CD4-positive, alpha-beta T cell treated with Interleukin-6 at 100 ng/mL for 8 hours (primary cell): ENCODE results near the gene RPS6KA2.
"Not testable (repeated sequence)": the region's sequence is repeated elsewhere in the genome, so short reads cannot be mapped to it uniquely, and the experiment has no call there.

ENCODE experiments used
- DNase-seq: peaks from one replicate; pipeline ENCODE4 v3.0.0-alpha.2; 2020; ENCODE audit warnings: mixed read lengths, low spot score

The RPS6KA2 gene

DNA sequence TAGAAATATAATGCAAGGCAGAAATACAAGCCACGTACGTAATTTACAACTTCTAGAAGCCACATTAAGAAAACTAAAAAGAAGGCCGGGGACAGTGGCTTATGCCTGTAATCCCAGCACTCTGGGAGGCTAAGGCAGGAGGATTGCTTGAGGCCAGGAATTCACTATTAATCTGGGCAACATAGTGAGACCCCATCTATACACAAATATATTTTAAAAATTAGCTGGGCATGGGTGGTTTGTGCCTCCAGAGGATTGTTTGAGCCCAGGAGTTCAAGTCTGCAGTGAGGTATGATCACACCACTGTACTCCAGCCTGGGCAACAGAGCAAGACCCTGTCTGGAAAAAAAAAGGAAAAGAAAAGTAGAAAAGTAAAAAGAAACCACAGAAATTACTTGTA, 256.6 kb downstream of the RPS6KA2 start:
- DNase-seq: no peak

DNA sequence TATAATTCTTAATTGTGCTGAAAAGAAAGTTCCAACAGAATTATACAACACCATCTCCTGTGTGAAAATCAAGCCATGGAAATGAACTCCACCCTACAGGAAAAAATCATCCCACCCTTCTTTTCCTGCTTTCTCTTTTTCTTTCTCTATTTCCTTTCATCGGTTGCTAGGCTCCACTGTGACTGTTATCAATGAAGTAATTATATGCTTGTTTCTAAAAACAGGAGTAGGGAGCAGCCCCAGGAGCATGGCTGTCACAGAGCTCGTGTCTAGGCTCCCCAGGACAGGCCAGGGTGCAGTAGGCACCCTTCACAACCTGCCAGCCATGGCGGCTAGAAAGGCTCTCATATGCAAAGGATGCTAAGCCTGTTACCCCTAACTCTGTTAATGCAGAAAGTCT, 257.3 kb downstream of the RPS6KA2 start:
- no peak for DNase-seq

GRCh38 chr6:166366921-166367320, 260.1 kb downstream of the RPS6KA2 start:
- DNase-seq: no peak

- no peak for DNase-seq
Measured at GRCh38 chr6:166365806-166366205, 261.2 kb downstream of the RPS6KA2 start.

DNA sequence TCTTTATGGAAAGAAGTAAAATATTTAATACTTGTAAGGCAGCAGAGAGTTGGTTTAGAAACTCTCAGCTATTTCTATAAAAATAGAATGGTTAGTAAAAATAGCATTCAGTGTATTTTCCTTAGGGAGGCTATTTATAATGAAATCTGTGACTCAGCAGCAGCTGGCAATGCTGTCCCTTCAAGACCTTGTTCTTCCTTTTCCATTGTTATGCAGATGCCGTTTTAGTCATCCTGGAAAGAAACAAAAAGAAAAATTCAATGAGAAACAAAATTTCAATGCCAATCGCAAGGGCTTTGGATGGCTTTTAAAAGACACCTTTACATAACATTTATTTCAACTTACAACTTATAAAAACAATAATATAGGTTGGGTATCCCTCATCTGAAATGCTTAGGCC, 261.8 kb downstream of the RPS6KA2 start:
- DNase-seq: no peak

GRCh38 chr6:166364456-166364855, 262.6 kb downstream of the RPS6KA2 start:
- DNase-seq: no peak

DNA sequence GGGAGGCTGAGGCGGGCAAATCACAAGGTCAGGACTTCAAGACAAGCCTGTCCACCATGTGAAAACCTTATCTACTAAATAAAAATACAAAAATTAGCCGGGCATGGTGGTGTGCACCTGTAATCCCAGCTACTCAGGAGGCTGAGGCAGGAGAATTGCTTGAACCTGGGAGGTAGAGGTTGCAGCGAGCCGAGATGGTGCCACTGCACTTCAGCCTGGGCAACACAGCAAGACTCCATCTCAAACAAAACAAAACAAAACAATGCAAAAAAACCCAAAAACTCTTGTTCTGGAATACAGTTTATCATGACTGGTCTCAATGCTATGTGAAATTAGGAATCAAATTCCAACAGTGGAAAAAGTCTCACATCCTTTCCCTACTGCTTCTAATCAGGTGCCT, 264.6 kb downstream of the RPS6KA2 start:
- DNase-seq: not testable (repeated sequence)

- DNase-seq: no peak
Measured at GRCh38 chr6:166361077-166361429, 266.0 kb downstream of the RPS6KA2 start.

DNA sequence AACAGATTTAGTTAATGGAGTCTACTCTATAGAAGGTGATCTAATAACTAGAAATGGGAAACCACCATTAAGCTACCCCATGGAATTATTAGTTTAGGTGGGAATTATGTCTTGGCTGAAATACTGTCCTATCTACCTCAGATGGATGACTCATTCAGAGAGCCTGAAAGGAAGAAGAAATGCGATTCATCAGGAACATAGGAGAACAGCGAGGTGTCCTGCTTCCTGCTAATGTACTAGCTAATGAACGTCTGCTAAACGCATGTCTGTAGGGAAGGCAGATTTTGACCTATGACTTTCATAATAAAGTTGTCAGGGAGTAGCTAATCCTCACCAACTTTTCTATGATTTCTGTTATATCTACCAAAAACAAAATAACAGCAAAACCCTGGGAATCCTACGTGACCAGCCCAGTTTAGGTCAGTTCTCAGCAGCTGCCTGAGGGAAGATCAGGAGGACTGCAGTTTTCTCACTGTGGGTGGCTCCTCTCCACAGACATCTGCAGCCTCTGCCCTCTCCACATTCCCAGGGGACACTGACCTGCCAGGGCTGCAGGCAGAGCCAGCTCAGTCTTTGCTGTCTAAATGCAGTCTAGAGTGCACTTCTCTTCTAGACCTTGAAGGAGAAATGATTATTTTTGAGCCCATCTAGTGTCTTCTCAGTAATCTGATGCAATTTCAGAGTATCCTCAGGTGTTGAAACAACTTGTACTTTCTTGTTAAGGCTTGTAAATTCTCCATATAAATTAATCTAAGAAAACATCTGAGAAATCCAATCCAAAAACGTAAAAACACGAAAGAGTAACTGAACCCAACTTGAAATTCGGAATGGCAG, 266.6 kb downstream of the RPS6KA2 start:
- DNase-seq: no peak
